ENCODE results near the gene PAXX.

- TF ChIP-seq CTCF (IDR thresholded peaks at IDR 0.05; ENCODE audit: low read depth, low read length) (no peak), POLR2A (IDR thresholded peaks at IDR 0.05; ENCODE audit: extremely low read depth, insufficient read length) (no peak), MAX (IDR thresholded peaks at IDR 0.05; ENCODE audit: low read depth, low read length) (no peak)
These were observed 39.9 kb downstream of the PAXX start, which contains the start of gene FUT7 for GRCh38 chr9:137031904-137032640.
